HCEC 1CT (cell line): ENCODE measurements around the gene CTSE.

Experiments
- DNase-seq: peaks from one replicate; pipeline ENCODE4 v3.0.0-alpha.2; 2017

The CTSE gene

DNA sequence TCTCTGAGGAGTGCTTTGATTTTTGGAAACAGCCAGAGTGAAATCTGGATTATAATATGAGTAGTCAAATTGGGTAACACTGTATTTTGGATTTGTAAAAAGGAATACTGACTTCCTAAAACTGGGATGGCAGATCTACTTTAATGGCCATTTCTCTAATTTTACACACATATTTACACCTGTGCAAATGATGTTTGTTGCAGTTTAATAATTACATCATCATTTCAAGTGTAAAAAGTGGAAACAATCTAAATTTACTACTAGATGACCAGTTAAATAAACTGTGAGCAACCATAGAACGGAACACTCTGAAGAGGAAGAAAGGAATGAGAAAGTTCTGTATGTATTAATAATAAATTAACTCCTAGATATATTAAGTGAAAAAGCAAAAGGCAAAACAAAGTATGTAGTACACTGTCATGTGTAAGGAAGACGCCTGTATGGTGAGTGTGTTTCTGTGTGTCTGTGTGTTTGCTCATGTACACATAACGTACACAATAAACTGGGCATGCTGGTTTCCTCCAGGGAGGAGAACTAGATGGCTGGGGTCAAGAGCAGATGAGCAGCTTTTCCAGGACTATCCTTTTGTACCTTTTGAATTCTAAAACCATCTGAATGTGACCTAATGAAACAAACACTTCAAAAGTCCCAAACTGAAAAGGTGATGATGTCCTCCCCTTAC, 26.4 kb upstream of the CTSE start:
- DNase-seq, result no peak

- no peak for DNase-seq
Observed at GRCh38 chr1:206049293-206049692, 25.6 kb upstream of the CTSE start.

DNA sequence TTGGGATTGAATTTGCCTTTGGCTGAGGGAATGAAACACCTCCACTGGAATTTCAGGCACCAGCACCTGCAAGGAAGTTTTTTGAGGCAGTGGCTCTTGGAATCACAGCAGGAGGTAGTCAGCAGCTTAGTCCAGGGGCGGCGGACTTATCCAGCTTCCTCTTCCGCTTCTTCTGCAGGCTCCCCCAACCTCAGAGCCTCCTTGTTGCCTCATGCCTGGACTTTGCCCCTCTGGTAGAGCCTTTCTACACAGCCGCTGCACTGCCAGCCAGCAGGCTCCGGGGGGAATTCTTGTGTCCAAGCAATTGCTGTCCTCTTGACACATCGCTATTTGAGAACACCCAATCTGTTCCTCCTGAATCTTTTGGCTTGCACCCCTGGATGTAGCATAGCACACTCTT, 24.9 kb upstream of the CTSE start:
- DNase-seq, result no peak

DNA sequence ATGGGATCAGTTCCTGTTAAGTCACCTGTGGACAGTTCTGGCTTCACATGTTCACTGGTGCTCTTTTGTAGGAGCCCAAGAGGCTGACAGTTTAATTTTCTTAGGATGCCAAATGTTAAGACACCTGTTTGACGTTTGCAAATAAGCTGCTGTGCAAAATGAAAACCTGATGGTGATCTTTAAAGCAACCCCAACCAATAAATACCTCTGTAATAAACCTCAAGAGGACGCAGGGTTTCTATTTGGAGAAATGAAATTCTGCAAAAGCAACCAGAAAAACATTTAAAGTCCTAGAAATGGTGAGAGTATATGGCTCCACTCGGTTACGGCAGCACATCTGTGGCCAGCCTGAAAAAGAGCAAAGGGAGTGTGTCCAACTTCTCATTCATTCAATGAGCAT, 23.6 kb upstream of the CTSE start:
- no peak for DNase-seq

DNA sequence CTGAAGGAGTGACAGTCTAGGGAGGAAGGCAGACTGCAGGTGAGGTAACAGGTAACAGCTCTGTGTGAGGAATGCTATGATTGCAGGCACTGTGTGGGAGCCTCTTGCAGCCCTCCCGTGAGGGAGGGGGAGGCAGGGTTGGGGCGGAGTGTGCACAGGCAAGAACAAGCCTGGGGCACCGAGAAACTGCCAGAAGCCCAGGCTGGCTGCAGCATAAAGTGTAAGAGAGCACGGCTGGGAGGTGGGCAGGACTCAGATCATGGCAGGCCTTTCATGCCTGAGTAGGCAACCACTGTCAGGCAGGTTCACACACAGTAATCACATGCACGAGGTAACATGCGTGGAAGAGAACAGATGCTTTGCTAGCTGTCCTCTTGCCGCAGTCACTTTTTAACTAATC, 17.9 kb upstream of the CTSE start:
- DNase-seq, result no peak

- DNase-seq, result no peak
Observed at GRCh38 chr1:206040328-206040727, 16.6 kb upstream of the CTSE start.

DNA sequence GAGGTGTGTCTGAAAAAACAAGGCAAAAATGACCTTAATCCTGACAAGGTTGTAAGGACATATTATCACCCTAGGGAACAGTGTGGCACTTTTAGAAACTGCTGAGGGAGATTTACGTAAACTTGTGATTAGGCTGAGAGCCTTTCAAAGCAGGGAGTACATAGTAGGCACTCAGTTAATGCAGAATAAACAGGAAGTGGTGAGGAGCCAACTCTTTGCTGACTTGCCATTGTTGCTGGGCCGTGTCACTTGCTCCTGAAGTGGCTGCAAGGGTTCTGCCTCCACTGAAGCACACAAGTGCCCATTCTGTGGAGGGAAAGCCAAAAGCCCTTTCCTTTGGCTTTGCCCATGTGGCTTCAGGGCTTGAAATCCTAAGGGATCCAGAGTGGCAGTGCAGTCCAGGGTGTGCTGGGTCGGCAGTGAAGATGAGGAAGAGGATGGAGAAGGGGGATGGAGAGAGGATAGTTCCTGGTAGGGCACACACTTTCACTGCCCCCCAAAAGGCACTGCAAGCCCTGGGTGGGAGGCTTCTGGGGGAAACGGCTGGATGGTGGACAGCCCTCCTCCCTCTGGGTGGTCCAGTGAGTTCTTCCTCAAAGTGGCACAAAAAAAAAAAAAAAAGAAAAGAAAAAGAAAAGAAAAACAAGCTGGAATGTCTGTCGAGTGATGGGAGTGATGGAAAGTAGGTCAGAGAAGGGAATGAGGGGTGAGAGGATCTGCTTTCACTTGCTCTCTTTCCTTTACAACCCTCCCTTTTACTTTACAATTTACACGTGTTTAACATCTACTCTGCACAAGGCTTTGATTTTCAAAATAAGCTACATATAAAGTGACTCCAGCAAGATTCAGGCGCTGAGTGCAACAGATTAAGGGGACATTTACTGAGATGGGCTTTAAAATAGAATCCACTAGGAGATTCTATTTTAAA, 15.6 kb upstream of the CTSE start:
- DNase-seq, result no peak

DNA sequence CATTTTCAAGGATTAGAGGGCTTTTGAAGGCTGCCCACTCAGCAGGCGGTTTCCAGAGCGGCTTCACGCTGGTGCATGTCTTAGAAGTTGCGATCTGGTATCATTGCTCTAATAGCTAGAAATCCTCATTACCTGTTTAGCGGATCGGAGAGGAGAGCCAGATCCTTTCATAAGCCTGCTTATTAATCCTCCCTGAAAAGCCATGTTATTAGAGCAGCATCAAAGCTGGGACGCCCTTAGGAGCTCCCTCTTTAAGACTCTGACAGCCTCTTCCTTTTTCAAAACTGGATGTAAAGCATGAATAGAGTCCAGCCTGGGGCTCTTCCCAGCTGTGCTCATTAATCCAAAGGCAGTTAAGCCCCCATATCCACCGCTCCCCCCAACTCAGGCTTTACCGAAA, 13.9 kb upstream of the CTSE start:
- DNase-seq, result no peak

- no peak for DNase-seq
Observed at GRCh38 chr1:206036663-206037455, 13.2 kb upstream of the CTSE start.

DNA sequence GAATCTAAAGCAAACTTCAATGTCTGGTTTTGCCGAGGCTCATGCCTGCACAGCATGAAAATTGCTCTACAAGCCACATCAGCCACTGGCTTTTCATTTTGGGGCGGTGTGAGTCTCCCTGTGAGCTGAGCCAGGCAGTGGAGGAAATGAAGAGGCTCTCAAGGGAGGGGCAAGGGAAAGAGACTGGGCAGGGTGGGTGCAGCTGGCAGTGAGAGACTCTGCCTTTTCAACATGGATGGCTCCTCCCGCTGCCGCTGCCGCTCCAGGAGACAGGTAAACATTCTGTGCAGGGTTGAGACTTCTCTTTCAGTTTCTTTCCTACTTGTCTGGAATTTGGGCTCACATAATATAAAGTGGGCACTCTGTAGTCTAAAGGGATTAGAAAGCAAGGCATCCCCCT, 11.3 kb upstream of the CTSE start:
- no peak for DNase-seq

DNA sequence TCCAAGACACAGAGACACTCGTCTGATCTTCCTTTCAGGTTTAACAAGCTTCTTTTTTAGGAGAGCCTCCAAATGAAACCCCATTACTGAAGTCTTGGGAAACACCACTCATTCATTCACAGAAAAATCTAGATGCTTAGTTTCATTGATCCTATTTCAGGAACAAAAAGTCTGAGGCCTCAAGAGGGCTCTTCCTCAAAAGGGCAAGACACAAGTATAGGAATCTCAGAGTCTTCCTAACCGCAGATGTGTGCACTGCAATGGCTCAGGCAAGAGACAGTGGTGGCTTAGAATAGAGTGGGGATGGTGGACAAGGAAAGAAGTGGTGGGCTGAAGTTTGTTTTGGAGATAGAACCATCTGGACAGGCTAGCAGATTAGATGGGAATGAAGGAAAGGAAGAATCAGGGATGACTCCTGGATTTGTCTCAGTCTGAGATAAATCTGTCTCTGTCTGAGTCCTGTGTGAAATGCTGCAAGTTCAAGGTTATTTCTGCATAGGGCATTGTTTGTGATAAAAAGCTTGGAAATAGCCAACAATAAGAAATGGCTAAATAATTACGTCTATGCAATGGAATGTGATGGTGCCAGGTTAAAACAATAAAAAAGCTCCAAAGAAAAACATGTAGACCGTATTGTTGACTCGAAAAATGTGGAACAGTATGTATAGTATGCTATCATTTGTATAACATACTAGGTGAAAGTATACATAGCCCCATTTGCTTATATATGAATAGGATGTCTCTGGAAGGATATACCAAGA, 8.9 kb upstream of the CTSE start:
- DNase-seq, result no peak

- DNase-seq, result peak; percentile 59
Observed at GRCh38 chr1:206030714-206031113, 7.0 kb upstream of the CTSE start.

GRCh38 chr1:206030191-206030590, 6.5 kb upstream of the CTSE start:
- no peak for DNase-seq

DNA sequence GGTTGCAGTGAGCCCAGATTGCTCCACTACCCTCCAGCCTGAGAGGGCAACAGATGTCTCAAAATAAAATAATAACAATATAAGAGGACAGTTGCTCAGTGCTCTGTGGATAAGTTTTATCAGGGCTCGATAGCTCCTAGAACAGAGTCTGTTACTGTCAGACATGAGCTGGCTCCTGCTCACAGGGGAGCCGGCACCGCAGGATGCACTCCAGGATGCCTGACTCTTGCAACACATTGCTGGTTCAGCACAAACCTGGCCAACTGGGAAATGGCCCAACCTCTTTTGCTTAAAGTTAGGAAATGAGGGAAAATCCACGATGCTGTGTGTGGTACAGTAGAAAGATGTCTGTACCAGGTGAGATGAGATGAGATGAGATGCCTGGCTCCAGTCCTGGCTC, 5.8 kb upstream of the CTSE start:
- DNase-seq, result peak; percentile 3

DNA sequence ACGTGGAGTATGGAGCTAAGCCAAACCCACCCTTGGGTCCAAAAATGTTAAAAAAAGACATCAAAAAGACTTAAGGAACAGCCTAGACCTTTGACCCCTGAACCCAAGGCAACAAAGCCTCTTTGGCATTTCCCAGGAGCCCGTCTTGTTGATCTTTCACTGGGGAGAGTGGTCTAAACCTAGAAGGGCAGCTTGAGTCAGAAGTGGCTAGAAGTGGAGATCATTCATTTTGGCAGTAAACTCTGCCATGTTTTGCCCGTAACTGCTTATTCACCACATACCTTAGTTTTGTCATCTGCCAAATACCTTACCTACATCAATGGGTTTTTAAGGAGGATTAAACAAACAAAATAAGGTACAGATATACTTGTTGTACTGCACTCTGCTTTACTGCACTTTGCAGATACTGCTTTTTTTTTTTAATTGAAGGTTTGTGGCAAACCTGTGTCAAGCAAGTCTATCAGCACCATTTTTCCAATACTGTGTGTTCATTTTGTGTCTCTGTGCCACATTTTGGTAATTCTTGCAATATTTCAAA, 1.7 kb upstream of the CTSE start:
- no peak for DNase-seq

GRCh38 chr1:206022766-206023165, 929 bp downstream of the CTSE start:
- no peak for DNase-seq

- DNase-seq, result peak; percentile 45
Observed at GRCh38 chr1:206021626-206022365, 1.9 kb downstream of the CTSE start.

DNA sequence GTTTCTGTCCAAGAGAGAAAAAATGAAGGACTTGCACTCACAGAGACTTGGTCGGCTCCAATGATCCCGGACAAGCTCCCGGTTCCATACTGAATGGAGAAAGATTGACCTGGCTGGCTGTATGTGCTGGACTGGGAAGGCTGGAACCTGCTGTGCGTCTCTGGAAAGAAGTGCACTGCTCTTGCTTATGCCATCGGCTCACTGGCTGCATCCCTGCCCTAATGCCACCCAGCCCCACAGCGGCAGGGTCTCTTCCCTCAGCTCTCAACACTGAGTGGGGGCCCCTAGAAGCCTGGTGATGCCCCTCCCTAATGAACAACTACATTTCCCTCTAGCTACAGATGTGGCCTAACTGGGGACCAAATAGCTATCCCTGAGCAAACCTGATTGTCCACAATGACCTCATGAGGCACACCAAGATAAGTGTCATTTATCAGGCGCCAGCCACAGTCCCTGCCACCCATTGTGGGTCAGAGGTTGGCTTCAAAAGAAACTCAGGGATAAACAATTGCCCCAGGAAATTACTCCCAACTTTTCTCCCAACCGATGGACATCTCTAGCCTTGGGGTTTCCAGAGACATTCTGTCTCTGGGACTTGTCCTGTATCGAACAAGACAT, 2.6 kb downstream of the CTSE start:
- DNase-seq, result no peak

GRCh38 chr1:206020393-206021007, 3.2 kb downstream of the CTSE start:
- DNase-seq, result no peak

DNA sequence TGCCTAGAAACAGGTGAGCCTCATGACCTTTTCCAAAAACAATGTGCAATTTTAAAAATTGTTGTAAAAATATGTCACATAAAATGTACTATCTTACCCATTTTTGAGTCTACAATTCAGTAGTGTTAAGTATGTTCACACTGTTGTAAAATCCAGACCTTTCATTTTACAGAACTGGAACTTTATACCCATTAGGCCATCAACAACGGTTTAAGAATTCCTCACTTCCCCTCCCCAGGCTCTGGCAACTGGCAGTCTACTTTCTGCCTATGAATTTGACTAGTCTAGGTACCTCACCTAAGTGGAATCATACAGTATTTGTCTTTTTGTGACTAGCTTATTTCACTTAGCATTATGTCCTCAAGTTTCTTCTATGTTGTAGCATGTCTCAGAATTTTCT, 8.6 kb downstream of the CTSE start:
- DNase-seq, result no peak

GRCh38 chr1:206014601-206015000, 9.1 kb downstream of the CTSE start:
- DNase-seq, result no peak
